ENCODE results near the gene CTTNBP2NL. TPM values are rescaled to one million over a fixed set of nuclear protein-coding genes. Genes with fewer than 3 reads are reported as not detected.

CTTNBP2NL gene
- total and polyA plus RNA-seq, 10 of the 15 experiments (the other 5 are each of a cell fraction or from before 2014, with no cell fraction given): 2.1 to 11.3 (median 5.6) TPM

GRCh38 chr1:112454316-112454715, 58.3 kb downstream of the CTTNBP2NL start:
- TF ChIP-seq, protein P1, sequence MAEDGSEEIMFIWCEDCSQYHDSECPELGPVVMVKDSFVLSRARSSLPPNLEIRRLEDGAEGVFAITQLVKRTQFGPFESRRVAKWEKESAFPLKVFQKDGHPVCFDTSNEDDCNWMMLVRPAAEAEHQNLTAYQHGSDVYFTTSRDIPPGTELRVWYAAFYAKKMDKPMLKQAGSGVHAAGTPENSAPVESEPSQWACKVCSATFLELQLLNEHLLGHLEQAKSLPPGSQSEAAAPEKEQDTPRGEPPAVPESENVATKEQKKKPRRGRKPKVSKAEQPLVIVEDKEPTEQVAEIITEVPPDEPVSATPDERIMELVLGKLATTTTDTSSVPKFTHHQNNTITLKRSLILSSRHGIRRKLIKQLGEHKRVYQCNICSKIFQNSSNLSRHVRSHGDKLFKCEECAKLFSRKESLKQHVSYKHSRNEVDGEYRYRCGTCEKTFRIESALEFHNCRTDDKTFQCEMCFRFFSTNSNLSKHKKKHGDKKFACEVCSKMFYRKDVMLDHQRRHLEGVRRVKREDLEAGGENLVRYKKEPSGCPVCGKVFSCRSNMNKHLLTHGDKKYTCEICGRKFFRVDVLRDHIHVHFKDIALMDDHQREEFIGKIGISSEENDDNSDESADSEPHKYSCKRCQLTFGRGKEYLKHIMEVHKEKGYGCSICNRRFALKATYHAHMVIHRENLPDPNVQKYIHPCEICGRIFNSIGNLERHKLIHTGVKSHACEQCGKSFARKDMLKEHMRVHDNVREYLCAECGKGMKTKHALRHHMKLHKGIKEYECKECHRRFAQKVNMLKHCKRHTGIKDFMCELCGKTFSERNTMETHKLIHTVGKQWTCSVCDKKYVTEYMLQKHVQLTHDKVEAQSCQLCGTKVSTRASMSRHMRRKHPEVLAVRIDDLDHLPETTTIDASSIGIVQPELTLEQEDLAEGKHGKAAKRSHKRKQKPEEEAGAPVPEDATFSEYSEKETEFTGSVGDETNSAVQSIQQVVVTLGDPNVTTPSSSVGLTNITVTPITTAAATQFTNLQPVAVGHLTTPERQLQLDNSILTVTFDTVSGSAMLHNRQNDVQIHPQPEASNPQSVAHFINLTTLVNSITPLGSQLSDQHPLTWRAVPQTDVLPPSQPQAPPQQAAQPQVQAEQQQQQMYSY (CRISPR knock-in tag; IDR thresholded peaks at IDR 0.05): no peak
- TF ChIP-seq TCF3 (IDR thresholded peaks at IDR 0.05; ENCODE audit: borderline replicate concordance, insufficient read depth, low read depth, low read length) (no peak), NFYB (IDR thresholded peaks at IDR 0.05; ENCODE audit: insufficient read depth, low read depth, low read length) (no peak), NRF1 (conservative IDR thresholded peaks at IDR 0.05; ENCODE audit: low read depth, low read length) (no peak), RBBP5 (conservative IDR thresholded peaks at IDR 0.05) (no peak), ASH2L (IDR thresholded peaks at IDR 0.05; ENCODE audit: borderline replicate concordance, low read depth) (no peak), MEF2B (IDR thresholded peaks at IDR 0.05; ENCODE audit: partially characterized antibody, poor library complexity, severe bottlenecking) (no peak), FOS (IDR thresholded peaks at IDR 0.05; ENCODE audit: borderline replicate concordance, extremely low read depth, insufficient read length) (no peak)
- SMC1A ChIA-PET (ENCODE audit: uncharacterized antibody, unreplicated experiment): no interaction called here
- H3K4me2 ChIP-seq (ENCODE audit: control insufficient read depth, insufficient read depth): no peak overlapping the region
- no peaks in the 10 kb centered on the region for H3K27me3 ChIP-seq (replicated peaks in 1 of 2; ENCODE audit: control insufficient read depth in 2 of 2, insufficient read depth in 2 of 2, low read length in 1 of 2)
- in situ Hi-C loops (cut with MboI): no loop called here
- intact Hi-C loops (cut with micrococcal nuclease; ENCODE audit: unreplicated experiment): no loop called here
- H3K27ac ChIP-seq (ENCODE audit: control insufficient read depth, insufficient read depth): no peak overlapping the region
- no peak overlapping the region for H3K4me3 ChIP-seq
- no peaks in the 10 kb centered on the region for H3K9me3 ChIP-seq (replicated peaks; ENCODE audit: control insufficient read depth, insufficient read depth, low read length)
- H3K36me3 ChIP-seq (ENCODE audit: control insufficient read depth in 2 of 2, insufficient read depth in 2 of 2, low read length in 1 of 2): peaks cover 10 to 11% of the 10 kb centered on the region in 2 experiments
- RAD21 ChIA-PET (ENCODE audit: unreplicated experiment): no interaction called here
- DNase-seq (ENCODE audit: low read depth, low spot score) (no peak), ATAC-seq (no peak), FAIRE-seq (no peak)
- H2AFZ ChIP-seq (ENCODE audit: control insufficient read depth, low read depth, low read length): no peak overlapping the region
- H3K79me2 ChIP-seq (ENCODE audit: control insufficient read depth, insufficient read depth, low read length): no peaks in the 10 kb centered on the region
- POLR2A ChIA-PET: no interaction called here
- BruUV-seq (replicated peaks): no TSS peak
- H3K4me1 ChIP-seq (ENCODE audit: control insufficient read depth, insufficient read depth, low read length): no peaks in the 10 kb centered on the region
- no peak overlapping the region for H3K9ac ChIP-seq (ENCODE audit: control insufficient read depth, insufficient read depth, low read length)
- CTCF ChIA-PET: no interaction called here
- no peaks in the 10 kb centered on the region for H4K20me1 ChIP-seq (ENCODE audit: control insufficient read depth, insufficient read depth)
- WGBS (ENCODE audit: insufficient coverage, insufficient replicate concordance, low lambda C conversion rate, missing lambda C conversion rate): 98% methylated on average over 3 of the region's 3 CpGs
